HG03135 (cell line): ENCODE measurements around the gene PLCB2.

Source experiments
- ATAC-seq: cut with Tn5 transposase; IDR thresholded peaks from one replicate; pipeline ENCODE4 v1.9.1; 2021; ENCODE audit warnings: mild to moderate bottlenecking, moderate library complexity; ENCODE audit not compliant: unreplicated experiment

The PLCB2 gene

GRCh38 chr15:40340740-40341400 is 33.1 kb upstream of the PLCB2 start, which contains the start of gene CCDC9B:
TSS of gene CCDC9B (minus strand) at chr15:40340939. CDS start at chr15:40340819, 120 bp downstream.
- ATAC-seq: no peak

- ATAC-seq: no peak
These were observed 32.5 kb upstream of the PLCB2 start for GRCh38 chr15:40340038-40340739.

- no peak for ATAC-seq
These were observed 31.8 kb upstream of the PLCB2 start for GRCh38 chr15:40339621-40339945.

- no peak for ATAC-seq
These were observed 31.3 kb upstream of the PLCB2 start for GRCh38 chr15:40338921-40339620.

- no peak for ATAC-seq
These were observed 30.4 kb upstream of the PLCB2 start for GRCh38 chr15:40338041-40338657.

- no peak for ATAC-seq
These were observed 29.9 kb upstream of the PLCB2 start for GRCh38 chr15:40337597-40337996.

GRCh38 chr15:40336744-40337122 is 29.0 kb upstream of the PLCB2 start:
- no peak for ATAC-seq

- ATAC-seq: no peak
These were observed 28.4 kb upstream of the PLCB2 start for GRCh38 chr15:40335938-40336743.

GRCh38 chr15:40334941-40335795 is 27.4 kb upstream of the PLCB2 start:
- ATAC-seq: no peak

GRCh38 chr15:40334541-40334940 is 26.8 kb upstream of the PLCB2 start:
- no peak for ATAC-seq

GRCh38 chr15:40333922-40334492 is 26.3 kb upstream of the PLCB2 start:
- no peak for ATAC-seq

- ATAC-seq: no peak
These were observed 24.5 kb upstream of the PLCB2 start for GRCh38 chr15:40332113-40332781.

- ATAC-seq: no peak
These were observed 23.9 kb upstream of the PLCB2 start for GRCh38 chr15:40331637-40332036.

GRCh38 chr15:40331026-40331425 is 23.3 kb upstream of the PLCB2 start:
- ATAC-seq: no peak

- ATAC-seq: no peak
These were observed 22.7 kb upstream of the PLCB2 start for GRCh38 chr15:40330368-40330836.

- ATAC-seq: no peak
These were observed 22.1 kb upstream of the PLCB2 start for GRCh38 chr15:40329804-40330203.

GRCh38 chr15:40328751-40329150 is 21.0 kb upstream of the PLCB2 start:
- no peak for ATAC-seq

GRCh38 chr15:40328176-40328575 is 20.4 kb upstream of the PLCB2 start:
- ATAC-seq: no peak

- ATAC-seq: no peak
These were observed 19.7 kb upstream of the PLCB2 start for GRCh38 chr15:40327457-40327856.
